ENCODE results near the gene MYL7.

- TF ChIP-seq ELF1 (tag; IDR thresholded peaks at IDR 0.05) (no peak), NCOA4 (IDR thresholded peaks at IDR 0.05; ENCODE audit: partially characterized antibody) (no peak), PREB (CRISPR knock-in tag; IDR thresholded peaks at IDR 0.05) (no peak), EZH2 (IDR thresholded peaks at IDR 0.05; ENCODE audit: borderline replicate concordance, low read depth, low read length) (no peak), KLF13 (tag; IDR thresholded peaks at IDR 0.05; ENCODE audit: borderline replicate concordance, low read depth) (no peak), SPI1 (IDR thresholded peaks at IDR 0.05; ENCODE audit: borderline replicate concordance, low read depth, low read length) (no peak), ZMIZ1 (IDR thresholded peaks at IDR 0.05; ENCODE audit: low read depth in 2 of 2, low read length in 2 of 2) (no peak), RBM14 (IDR thresholded peaks at IDR 0.05; ENCODE audit: borderline replicate concordance, insufficient read depth, low read depth, low read length) (no peak)
Observed at GRCh38 chr7:44121761-44122420, 19.2 kb downstream of the MYL7 start.
